SJSA1 (cell line): Measurements from ENCODE around the gene GBP2. TPM values are rescaled to one million over a fixed set of nuclear protein-coding genes. Genes with fewer than 3 reads are reported as not detected.
"Not testable (repeated sequence)": the region's sequence is repeated elsewhere in the genome, so short reads cannot be mapped to it uniquely, and the experiment has no call there.

Experiments
- DNase-seq, 2 experiments: peaks; one replicate each; pipeline ENCODE4 v3.0.0-alpha.2; 2015 to 2020; ENCODE audit warnings: low spot score in 2 of 2, low read depth in 1 of 2
- H3K27ac ChIP-seq: fragments of 250-450 bp; sonication (Bioruptor Pico); 2 replicates; pipeline ENCODE4 v1.5.1; 2020; ENCODE audit warnings: mild to moderate bottlenecking, moderate library complexity
- H3K27me3 ChIP-seq: fragments of 250-450 bp; sonication (Bioruptor Pico); replicated peaks from 2 replicates; pipeline ENCODE4 v1.5.1; 2020; ENCODE audit warnings: mild to moderate bottlenecking, moderate library complexity
- H3K36me3 ChIP-seq: fragments of 250-450 bp; sonication (Bioruptor Pico); 2 replicates; pipeline ENCODE4 v1.5.1; 2020; ENCODE audit warnings: mild to moderate bottlenecking
- H3K4me1 ChIP-seq: fragments of 250-450 bp; sonication (Bioruptor Pico); replicated peaks from 2 replicates; pipeline ENCODE4 v1.6.1; 2021; ENCODE audit warnings: mild to moderate bottlenecking
- H3K4me3 ChIP-seq: fragments of 250-450 bp; sonication (Bioruptor Pico); 2 replicates; pipeline ENCODE4 v1.5.1; 2020; ENCODE audit warnings: mild to moderate bottlenecking
- H3K9me3 ChIP-seq: fragments of 250-450 bp; sonication (Bioruptor Pico); replicated peaks from 2 replicates; pipeline ENCODE4 v1.5.1; 2020; ENCODE audit warnings: mild to moderate bottlenecking
- total RNA-seq: library from RNA; depleted of rRNA; stranded (reverse); fragments of >200 nt; shearing (Covaris generic); gene quantifications from 2 replicates; pipeline ENCODE4 v1.2.3, GENCODE V29; 2014

The GBP2 gene
- total RNA-seq, 1 experiment from 2014 or later = 48.3 TPM

- Histone ChIP-seq H3K36me3 (peaks cover 20% of the 10 kb centered on the region), H3K27ac (no peak overlapping the region), H3K27me3 (no peaks in the 10 kb centered on the region), H3K4me3 (no peak overlapping the region), H3K4me1 (no peaks in the 10 kb centered on the region), H3K9me3 (no peaks in the 10 kb centered on the region)
- DNase-seq = no peak
These were observed 21.8 kb downstream of the GBP2 start for GRCh38 chr1:89104147-89104546.

GRCh38 chr1:89102021-89102420, 23.9 kb downstream of the GBP2 start:
- H3K36me3 ChIP-seq = peaks cover 8% of the 10 kb centered on the region; the same call in 1 of the 2 replicates
- no peak for DNase-seq
- H3K27me3 ChIP-seq = no peaks in the 10 kb centered on the region
- no peaks in the 10 kb centered on the region for H3K9me3 ChIP-seq
- H3K4me1 ChIP-seq = no peaks in the 10 kb centered on the region
- H3K4me3 ChIP-seq = no peak overlapping the region
- H3K27ac ChIP-seq = no peak overlapping the region

GRCh38 chr1:89100412-89100811, 25.5 kb downstream of the GBP2 start:
- no peak for DNase-seq
- peaks cover 2% of the 10 kb centered on the region; the same call in 1 of the 2 replicates for H3K36me3 ChIP-seq
- H3K9me3 ChIP-seq = no peaks in the 10 kb centered on the region
- no peaks in the 10 kb centered on the region for H3K4me1 ChIP-seq
- H3K27ac ChIP-seq = no peak overlapping the region
- H3K27me3 ChIP-seq = no peaks in the 10 kb centered on the region
- H3K4me3 ChIP-seq = no peak overlapping the region

- Histone ChIP-seq H3K27me3 (no peaks in the 10 kb centered on the region), H3K4me1 (no peaks in the 10 kb centered on the region), H3K4me3 (no peak overlapping the region), H3K36me3 (no peaks in the 10 kb centered on the region), H3K9me3 (no peaks in the 10 kb centered on the region), H3K27ac (no peak overlapping the region)
- no peak for DNase-seq
These were observed 27.1 kb downstream of the GBP2 start for GRCh38 chr1:89098857-89099256.

GRCh38 chr1:89095737-89096136, 30.2 kb downstream of the GBP2 start:
- H3K4me1 ChIP-seq = no peaks in the 10 kb centered on the region
- no peak for DNase-seq
- H3K27me3 ChIP-seq = no peaks in the 10 kb centered on the region
- H3K9me3 ChIP-seq = no peaks in the 10 kb centered on the region
- no peak overlapping the region for H3K4me3 ChIP-seq
- H3K36me3 ChIP-seq = no peaks in the 10 kb centered on the region
- H3K27ac ChIP-seq = no peak overlapping the region

GRCh38 chr1:89089962-89090361, 36.0 kb downstream of the GBP2 start:
- Histone ChIP-seq H3K36me3 (no peaks in the 10 kb centered on the region), H3K4me3 (no peak overlapping the region), H3K27ac (no peak overlapping the region)

GRCh38 chr1:89088572-89088971, 37.3 kb downstream of the GBP2 start:
- Histone ChIP-seq H3K27me3 (no peaks in the 10 kb centered on the region), H3K4me3 (no peak overlapping the region), H3K9me3 (no peaks in the 10 kb centered on the region), H3K36me3 (no peaks in the 10 kb centered on the region), H3K27ac (no peak overlapping the region), H3K4me1 (no peaks in the 10 kb centered on the region)
- DNase-seq = no peak

More at GRCh38 chr1:89089962-89090361, 36.0 kb downstream of the GBP2 start:
- no peaks in the 10 kb centered on the region for H3K27me3 ChIP-seq
- no peaks in the 10 kb centered on the region for H3K4me1 ChIP-seq
- H3K9me3 ChIP-seq = no peaks in the 10 kb centered on the region
- DNase-seq = no peak

GRCh38 chr1:89087241-89087640, 38.7 kb downstream of the GBP2 start:
- Histone ChIP-seq H3K27ac (no peak overlapping the region), H3K4me3 (no peak overlapping the region)

GRCh38 chr1:89085781-89086180, 40.1 kb downstream of the GBP2 start:
- H3K4me1 ChIP-seq = no peaks in the 10 kb centered on the region
- no peaks in the 10 kb centered on the region for H3K36me3 ChIP-seq
- no peak overlapping the region for H3K4me3 ChIP-seq
- DNase-seq = no peak
- H3K27me3 ChIP-seq = no peaks in the 10 kb centered on the region
- H3K27ac ChIP-seq = no peak overlapping the region
- H3K9me3 ChIP-seq = no peaks in the 10 kb centered on the region

More at GRCh38 chr1:89087241-89087640, 38.7 kb downstream of the GBP2 start:
- Histone ChIP-seq H3K27me3 (no peaks in the 10 kb centered on the region), H3K9me3 (no peaks in the 10 kb centered on the region), H3K4me1 (no peaks in the 10 kb centered on the region), H3K36me3 (no peaks in the 10 kb centered on the region)
- no peak for DNase-seq

- Histone ChIP-seq H3K27ac (no peak overlapping the region), H3K4me1 (no peaks in the 10 kb centered on the region), H3K36me3 (no peaks in the 10 kb centered on the region), H3K27me3 (no peaks in the 10 kb centered on the region), H3K9me3 (no peaks in the 10 kb centered on the region), H3K4me3 (no peak overlapping the region)
- DNase-seq = no peak
These were observed 44.9 kb downstream of the GBP2 start for GRCh38 chr1:89081005-89081404.

GRCh38 chr1:89080068-89080467, 45.8 kb downstream of the GBP2 start:
- not testable (repeated sequence) for H3K4me3 ChIP-seq, H3K36me3 ChIP-seq, DNase-seq, H3K27me3 ChIP-seq, H3K27ac ChIP-seq, H3K9me3 ChIP-seq, H3K4me1 ChIP-seq

- H3K4me1 ChIP-seq, H3K27ac ChIP-seq, DNase-seq, H3K27me3 ChIP-seq, H3K9me3 ChIP-seq, H3K4me3 ChIP-seq, H3K36me3 ChIP-seq: not testable (repeated sequence)
These were observed 53.3 kb downstream of the GBP2 start for GRCh38 chr1:89072466-89073065.

- Histone ChIP-seq H3K9me3 (no peaks in the 10 kb centered on the region), H3K4me1 (peaks cover 2% of the 10 kb centered on the region; the same call in 1 of the 2 replicates), H3K4me3 (peak overlapping the region; percentile 19), H3K27ac (no peak overlapping the region), H3K36me3 (no peaks in the 10 kb centered on the region), H3K27me3 (no peaks in the 10 kb centered on the region)
- DNase-seq = peak in 1 of 2 experiments; percentile 12
These were observed 55.4 kb downstream of the GBP2 start for GRCh38 chr1:89070509-89070908.

- DNase-seq = peak in 1 of 2 experiments; percentile 28
- Histone ChIP-seq H3K27me3 (no peaks in the 10 kb centered on the region), H3K27ac (no peak overlapping the region), H3K4me1 (peaks cover 4% of the 10 kb centered on the region; the same call in 1 of the 2 replicates), H3K4me3 (peak overlapping the region; percentile 19), H3K9me3 (no peaks in the 10 kb centered on the region), H3K36me3 (no peaks in the 10 kb centered on the region)
These were observed 56.0 kb downstream of the GBP2 start for GRCh38 chr1:89069951-89070350.

- H3K4me3 ChIP-seq = no peak overlapping the region
- H3K4me1 ChIP-seq = peaks cover 4% of the 10 kb centered on the region; the same call in 1 of the 2 replicates
- H3K9me3 ChIP-seq = no peaks in the 10 kb centered on the region
- H3K27me3 ChIP-seq = no peaks in the 10 kb centered on the region
- no peak for DNase-seq
- H3K36me3 ChIP-seq = no peaks in the 10 kb centered on the region
- no peak overlapping the region for H3K27ac ChIP-seq
These were observed 57.6 kb downstream of the GBP2 start for GRCh38 chr1:89068291-89068690.
